DND-41 (cell line): ENCODE results near the gene CKAP2.
"Not testable (repeated sequence)": the region's sequence is repeated elsewhere in the genome, so short reads cannot be mapped to it uniquely, and the experiment has no call there.

Experiments used
- ATAC-seq: fragments of 200-7000 bp; cut with Tn5 transposase; 3 replicates; pipeline ENCODE4 v1.9.1; 2021; ENCODE audit warnings: low read depth; ENCODE audit not compliant: insufficient read depth
- DNase-seq: peaks from one replicate; pipeline ENCODE4 v3.0.0-alpha.2; 2020
- H2AFZ ChIP-seq: 2 replicates; pipeline ENCODE4 v1.6.0; 2012; ENCODE audit warnings: low read depth, low read length
- H3K27ac ChIP-seq: 2 replicates; pipeline ENCODE4 v1.5.1; 2012; ENCODE audit warnings: low read length, inconsistent platforms
- H3K27me3 ChIP-seq: fragments of 200-600 bp; sonication (generic); 2 replicates; pipeline ENCODE4 v1.6.0; 2012; ENCODE audit warnings: low read length, mild to moderate bottlenecking, inconsistent platforms; ENCODE audit not compliant: insufficient read depth, poor library complexity
- H3K36me3 ChIP-seq: 2 replicates; pipeline ENCODE4 v1.5.1; 2012; ENCODE audit warnings: low read length, inconsistent platforms; ENCODE audit not compliant: insufficient read depth
- H3K4me1 ChIP-seq: 2 replicates; pipeline ENCODE4 v1.5.1; 2012; ENCODE audit warnings: mild to moderate bottlenecking, low read length; ENCODE audit not compliant: insufficient read depth
- H3K4me2 ChIP-seq: 2 replicates; pipeline ENCODE4 v1.6.0; 2012; ENCODE audit warnings: mild to moderate bottlenecking, moderate library complexity, low read length, inconsistent platforms; ENCODE audit not compliant: insufficient read depth
- H3K4me3 ChIP-seq, 2 experiments: fragments of 200-600 bp in 1 of 2; shearing (Covaris generic) in 1 of 2; 2 replicates each; pipeline ENCODE4 v1.5.1; 2012 to 2016; ENCODE audit warnings: inconsistent platforms in 2 of 2, low read length in 2 of 2, mild to moderate bottlenecking in 2 of 2, low read depth in 1 of 2, moderate library complexity in 1 of 2
- H3K79me2 ChIP-seq: 2 replicates; pipeline ENCODE4 v1.6.0; 2012; ENCODE audit warnings: low read length, inconsistent platforms; ENCODE audit not compliant: insufficient read depth
- H3K9ac ChIP-seq: 2 replicates; pipeline ENCODE4 v1.6.0; 2012; ENCODE audit warnings: low read depth, mild to moderate bottlenecking, inconsistent platforms, low read length, moderate library complexity
- H3K9me3 ChIP-seq: 2 replicates; pipeline ENCODE4 v1.5.1; 2012; ENCODE audit warnings: low read length, moderate library complexity, mild to moderate bottlenecking, inconsistent platforms; ENCODE audit not compliant: insufficient read depth, severe bottlenecking
- H4K20me1 ChIP-seq: 2 replicates; pipeline ENCODE4 v1.6.0; 2012; ENCODE audit warnings: low read length; ENCODE audit not compliant: insufficient read depth
- CTCF ChIP-seq: IDR thresholded peaks from 2 replicates; pipeline ENCODE4 v1.5.1; 2012; ENCODE audit warnings: borderline replicate concordance, low read length, moderate library complexity, mild to moderate bottlenecking; ENCODE audit not compliant: poor library complexity, severe bottlenecking; ENCODE audit errors: extremely low read depth
- EZH2 ChIP-seq: IDR thresholded peaks from 3 replicates; pipeline ENCODE4 v1.6.1; 2012; ENCODE audit warnings: borderline replicate concordance, low read depth, mild to moderate bottlenecking, moderate library complexity, low read length, inconsistent platforms; ENCODE audit not compliant: severe bottlenecking

The CKAP2 gene

GRCh38 chr13:52454820-52455676 is at the start of gene CKAP2:
TSS of gene CKAP2 (plus strand) at chr13:52455478. CDS start at chr13:52455557, 79 bp downstream.
- Histone ChIP-seq H4K20me1 (peaks cover 27% of the 10 kb centered on the region), H3K9me3 (no peaks in the 10 kb centered on the region), H3K79me2 (peaks cover 58% of the 10 kb centered on the region), H3K27ac (peak within 1 kb of the TSS; percentile 97), H3K9ac (peak within 1 kb of the TSS; percentile 93), H3K27me3 (no peaks in the 10 kb centered on the region), H2AFZ (peak within 1 kb of the TSS; percentile 89), H3K4me2 (peak within 1 kb of the TSS; percentile 87), H3K36me3 (peaks cover 33% of the 10 kb centered on the region), H3K4me1 (peaks cover 62% of the 10 kb centered on the region), H3K4me3 (peak within 1 kb of the TSS; percentile 77 to 90)
- peak; percentile 83 for ATAC-seq
- TF ChIP-seq CTCF (peak; percentile 32), EZH2 (no peak)
- peak; percentile 96 for DNase-seq

GRCh38 chr13:52405767-52406494 is 49.3 kb upstream of the CKAP2 start, which contains the start of gene THSD1:
TSS of gene THSD1 (minus strand) at chr13:52406172. CDS start at chr13:52402600, 3,572 bp downstream.
- no peak within 1 kb of the TSS for H2AFZ ChIP-seq
- no peak for ATAC-seq
- no peaks in the 10 kb centered on the region for H3K4me1 ChIP-seq

GRCh38 chr13:52406629-52407028 is 48.6 kb upstream of the CKAP2 start:
- H3K4me2 ChIP-seq, result no peak overlapping the region
- no peak for ATAC-seq
- TF ChIP-seq CTCF (no peak), EZH2 (no peak)
- no peaks in the 10 kb centered on the region for H3K79me2 ChIP-seq
- H3K27ac ChIP-seq, result no peak overlapping the region
- H3K27me3 ChIP-seq, result no peaks in the 10 kb centered on the region
- no peak overlapping the region for H3K9ac ChIP-seq
- H2AFZ ChIP-seq, result no peak overlapping the region
- H3K9me3 ChIP-seq, result no peaks in the 10 kb centered on the region
- H3K4me1 ChIP-seq, result no peaks in the 10 kb centered on the region
- no peak for DNase-seq
- H3K36me3 ChIP-seq, result peaks cover 10% of the 10 kb centered on the region; the same call in 1 of the 2 replicates
- no peak overlapping the region for H3K4me3 ChIP-seq
- H4K20me1 ChIP-seq, result no peaks in the 10 kb centered on the region

More at GRCh38 chr13:52405767-52406494, 49.3 kb upstream of the CKAP2 start, which contains the start of gene THSD1:
- H3K9me3 ChIP-seq, result no peaks in the 10 kb centered on the region
- no peak within 1 kb of the TSS for H3K27ac ChIP-seq
- TF ChIP-seq CTCF, result no peak
- TF ChIP-seq EZH2, result no peak
- H3K27me3 ChIP-seq, result no peaks in the 10 kb centered on the region
- peaks cover 4% of the 10 kb centered on the region; the same call in 1 of the 2 replicates for H3K36me3 ChIP-seq
- no peak within 1 kb of the TSS for H3K9ac ChIP-seq
- no peaks in the 10 kb centered on the region for H3K79me2 ChIP-seq
- no peak within 1 kb of the TSS for H3K4me3 ChIP-seq
- H4K20me1 ChIP-seq, result no peaks in the 10 kb centered on the region
- no peak within 1 kb of the TSS for H3K4me2 ChIP-seq
- no peak for DNase-seq

- H2AFZ ChIP-seq, H3K79me2 ChIP-seq, H3K9me3 ChIP-seq, H3K4me3 ChIP-seq, DNase-seq, H3K4me2 ChIP-seq, H4K20me1 ChIP-seq, H3K27ac ChIP-seq, H3K27me3 ChIP-seq, ATAC-seq, H3K9ac ChIP-seq, H3K4me1 ChIP-seq: not testable (repeated sequence)
- peaks cover 18% of the 10 kb centered on the region; the same call in 1 of the 2 replicates for H3K36me3 ChIP-seq
Measured at GRCh38 chr13:52407436-52407835, 47.8 kb upstream of the CKAP2 start.

- not testable (repeated sequence) for DNase-seq, H3K4me3 ChIP-seq, H4K20me1 ChIP-seq, H2AFZ ChIP-seq, H3K27ac ChIP-seq, H3K9ac ChIP-seq, H3K4me1 ChIP-seq, H3K9me3 ChIP-seq, ATAC-seq, H3K79me2 ChIP-seq, H3K27me3 ChIP-seq, H3K4me2 ChIP-seq
- peaks cover 24% of the 10 kb centered on the region; the same call in 1 of the 2 replicates for H3K36me3 ChIP-seq
Measured at GRCh38 chr13:52408071-52408658, 47.1 kb upstream of the CKAP2 start.
